ENCODE measurements around the gene HEXIM1.

HEXIM1 gene

GRCh38 chr17:45148183-45149036, at the start of gene HEXIM1:
TSS of gene HEXIM1 (plus strand) at chr17:45148475. CDS start at chr17:45149191, 716 bp downstream.
- peak; percentile 100 for DNase-seq

GRCh38 chr17:45098869-45099616, 49.2 kb upstream of the HEXIM1 start:
- peak; percentile 57 for DNase-seq

- DNase-seq = no peak
These were observed 46.8 kb upstream of the HEXIM1 start for GRCh38 chr17:45101546-45101882.

DNA sequence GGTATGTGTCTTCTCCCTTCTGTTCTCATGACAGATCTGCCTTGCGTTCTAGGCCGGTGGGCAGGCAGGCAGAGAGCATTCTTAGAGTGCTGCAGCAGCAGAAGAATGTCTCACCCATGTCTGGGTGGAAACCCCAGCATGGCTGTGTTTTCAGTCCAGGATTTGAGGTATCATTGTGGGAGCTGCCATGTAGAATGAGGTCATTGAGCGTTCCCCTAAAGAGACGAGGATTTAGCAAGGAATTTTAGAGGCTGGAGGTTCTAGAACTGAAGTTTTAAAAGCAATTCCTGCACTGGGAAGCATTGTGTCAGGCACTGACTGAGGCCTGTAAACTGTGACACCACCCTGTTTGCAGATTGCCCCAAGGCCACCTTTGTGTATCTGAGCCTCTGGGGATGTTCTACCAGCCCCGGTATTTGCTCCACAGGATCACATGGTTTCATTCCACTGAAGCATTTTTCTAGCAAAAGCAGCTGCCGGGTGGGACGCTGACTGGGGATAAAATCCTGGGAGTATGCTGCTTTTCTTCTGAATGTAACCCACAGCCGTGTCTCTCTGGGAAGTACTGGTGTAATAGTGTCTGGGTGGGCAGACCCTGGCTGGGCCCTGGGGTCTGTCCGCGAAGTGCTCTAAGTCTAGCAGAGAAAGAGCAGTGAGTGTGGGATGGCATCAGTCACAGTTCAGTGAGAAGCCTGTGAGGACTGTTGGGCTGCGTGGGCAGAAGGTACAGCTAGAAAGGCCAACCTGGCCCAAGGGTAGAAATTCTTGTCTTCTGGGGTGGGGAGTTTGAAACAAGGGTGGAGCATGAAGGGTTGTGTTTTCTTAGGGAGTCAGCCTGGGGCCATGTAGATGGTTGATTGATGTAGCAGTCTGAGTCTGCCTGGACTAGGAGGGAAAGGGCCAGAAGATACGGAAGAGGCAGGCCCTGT, 46.1 kb upstream of the HEXIM1 start:
- DNase-seq = no peak

DNA sequence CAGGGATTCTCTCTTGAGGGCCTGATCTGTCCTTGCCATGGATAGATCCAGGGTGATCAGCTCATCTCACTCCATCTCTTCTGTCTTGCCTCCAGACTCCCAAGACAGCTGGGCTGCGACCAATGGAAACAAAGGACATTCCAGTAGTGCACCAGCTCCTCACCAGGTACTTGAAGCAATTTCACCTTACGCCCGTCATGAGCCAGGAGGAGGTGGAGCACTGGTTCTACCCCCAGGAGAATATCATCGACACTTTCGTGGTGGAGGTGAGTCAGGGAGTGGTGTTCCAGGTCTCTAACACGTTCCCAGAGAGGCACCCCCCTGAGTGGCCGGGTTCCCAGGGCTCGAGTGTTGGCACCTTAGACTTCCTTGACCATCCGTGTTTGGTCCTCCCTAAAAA, 45.4 kb upstream of the HEXIM1 start:
- no peak for DNase-seq

DNA sequence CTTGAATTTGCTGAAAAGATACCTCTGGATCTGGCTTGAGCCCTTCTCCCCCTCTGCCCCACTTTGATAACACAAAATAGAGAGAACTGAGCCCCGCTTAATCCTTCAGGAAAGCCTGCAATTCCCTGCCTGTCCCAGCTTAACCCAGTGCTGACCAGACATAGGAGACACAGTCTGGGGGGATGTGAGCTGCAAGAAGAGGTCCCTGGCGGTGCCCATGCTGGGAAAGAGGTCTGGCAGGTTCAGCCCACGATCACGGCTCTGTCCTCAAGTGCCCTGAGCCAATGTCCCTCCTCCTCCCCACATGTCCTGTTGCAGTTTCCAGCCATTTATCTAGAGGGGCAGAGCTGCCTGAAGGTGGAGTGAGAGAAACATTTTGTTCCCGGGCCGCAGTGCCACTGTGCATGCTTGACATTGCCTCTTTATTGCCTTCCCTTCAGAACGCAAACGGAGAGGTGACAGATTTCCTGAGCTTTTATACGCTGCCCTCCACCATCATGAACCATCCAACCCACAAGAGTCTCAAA, 44.9 kb upstream of the HEXIM1 start:
- no peak for DNase-seq

GRCh38 chr17:45104029-45104428, 44.2 kb upstream of the HEXIM1 start:
- no peak for DNase-seq

GRCh38 chr17:45104497-45104896, 43.8 kb upstream of the HEXIM1 start:
- DNase-seq = no peak

DNA sequence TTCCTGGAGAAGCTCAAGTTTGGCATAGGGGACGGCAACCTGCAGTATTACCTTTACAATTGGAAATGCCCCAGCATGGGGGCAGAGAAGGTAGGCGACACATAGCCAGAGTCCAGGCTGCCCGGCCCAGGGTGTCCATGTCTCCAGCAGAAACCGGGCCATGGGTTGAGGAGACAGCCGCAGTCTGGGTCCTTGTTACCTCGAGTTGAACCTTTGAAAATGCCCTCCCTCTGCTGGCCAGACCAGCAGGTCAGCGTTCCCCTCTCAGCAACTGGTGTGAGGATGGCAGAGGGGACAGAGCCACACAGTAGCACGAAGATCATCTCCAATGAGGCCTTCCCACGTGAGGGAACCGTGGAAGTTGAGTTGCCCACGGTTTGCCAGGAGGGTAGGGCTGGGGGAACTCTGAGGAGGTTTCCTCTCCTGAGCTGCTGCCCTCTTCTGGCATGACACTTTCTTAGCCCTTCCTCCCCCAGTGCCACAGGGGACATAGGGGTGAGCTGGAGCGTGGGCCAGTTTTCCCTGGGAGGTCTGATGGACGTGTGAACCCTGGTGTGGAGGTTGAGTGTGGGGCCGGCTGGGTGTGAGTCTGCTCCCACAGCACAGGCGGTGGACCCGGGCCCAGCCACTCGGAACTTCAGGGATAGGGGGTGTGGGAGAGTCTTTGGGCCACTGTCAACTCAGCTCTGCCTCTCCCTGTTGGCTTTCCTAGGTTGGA, 43.2 kb upstream of the HEXIM1 start:
- DNase-seq = no peak

- no peak for DNase-seq
These were observed 42.2 kb upstream of the HEXIM1 start for GRCh38 chr17:45106096-45106495.

DNA sequence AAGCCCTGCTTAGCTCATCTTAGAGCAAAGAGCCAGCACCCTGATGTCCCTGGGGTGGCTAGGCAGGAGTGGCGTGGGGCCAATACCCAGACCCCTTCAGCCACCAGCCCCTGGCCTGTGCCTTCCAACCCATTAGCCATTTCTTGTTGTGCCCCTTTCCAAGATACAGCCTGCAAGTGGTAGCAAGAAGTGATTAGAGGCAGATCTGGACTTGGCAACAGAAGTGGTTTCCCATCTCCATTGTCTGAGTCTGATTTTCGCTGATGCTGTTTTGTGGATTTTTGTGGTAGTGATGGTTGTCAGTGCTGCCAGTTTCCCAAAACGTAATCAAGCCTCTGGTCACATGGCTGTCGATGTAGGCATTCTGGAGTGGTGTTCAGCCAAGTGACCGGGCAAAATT, 41.7 kb upstream of the HEXIM1 start:
- DNase-seq = no peak

DNA sequence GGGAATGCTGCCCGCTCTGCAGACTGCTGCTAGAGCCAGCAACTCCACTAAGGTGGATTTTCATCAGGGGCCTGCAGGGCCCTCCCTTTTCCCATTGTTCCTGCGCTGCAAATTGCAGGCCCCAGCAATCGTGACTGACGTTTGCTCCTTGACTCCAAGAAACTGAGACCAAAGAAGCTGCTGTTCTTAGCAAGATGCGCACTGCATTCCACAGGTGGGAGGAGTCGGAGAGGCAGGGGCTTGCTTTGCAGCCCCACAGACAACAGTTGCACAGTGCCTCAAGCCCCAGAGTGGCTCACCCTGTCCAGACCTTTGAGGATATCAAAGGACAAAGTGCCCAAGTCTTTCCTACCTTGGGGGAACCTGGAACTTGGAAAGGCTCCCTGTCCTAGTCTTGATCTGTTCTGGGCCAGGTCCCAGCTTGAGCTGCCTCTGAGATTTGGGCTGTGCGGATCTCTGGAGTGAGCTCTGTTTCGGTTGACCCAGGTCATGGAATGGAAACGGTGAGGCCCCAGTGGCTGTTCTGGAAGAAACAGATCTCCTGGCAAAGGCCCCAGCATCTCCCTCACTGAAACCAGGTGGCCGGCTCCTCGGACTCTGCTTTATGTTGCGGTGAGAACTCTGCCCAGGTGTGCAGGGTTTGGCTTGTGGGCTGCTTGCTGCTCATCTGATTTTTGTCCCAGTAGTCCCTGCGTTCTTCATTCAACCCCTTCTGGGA, 40.8 kb upstream of the HEXIM1 start:
- no peak for DNase-seq

DNA sequence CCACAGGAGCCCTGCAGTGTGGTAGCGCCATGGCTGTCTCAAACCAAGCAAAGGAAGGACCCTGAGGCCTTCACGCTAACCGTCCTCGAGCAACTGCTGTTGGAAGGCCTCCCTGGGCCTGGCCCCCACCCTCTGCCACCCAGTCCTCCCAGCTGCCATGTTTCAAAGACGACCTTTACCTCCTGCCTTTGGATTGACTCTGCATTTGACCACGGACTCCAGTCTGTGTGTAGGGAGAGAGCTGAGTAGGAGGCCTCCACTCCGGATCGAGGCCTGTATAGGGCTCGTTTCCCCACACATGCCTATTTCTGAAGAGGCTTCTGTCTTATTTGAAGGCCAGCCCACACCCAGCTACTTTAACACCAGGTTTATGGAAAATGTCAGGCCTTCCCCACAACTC, 40.2 kb upstream of the HEXIM1 start:
- DNase-seq = no peak

DNA sequence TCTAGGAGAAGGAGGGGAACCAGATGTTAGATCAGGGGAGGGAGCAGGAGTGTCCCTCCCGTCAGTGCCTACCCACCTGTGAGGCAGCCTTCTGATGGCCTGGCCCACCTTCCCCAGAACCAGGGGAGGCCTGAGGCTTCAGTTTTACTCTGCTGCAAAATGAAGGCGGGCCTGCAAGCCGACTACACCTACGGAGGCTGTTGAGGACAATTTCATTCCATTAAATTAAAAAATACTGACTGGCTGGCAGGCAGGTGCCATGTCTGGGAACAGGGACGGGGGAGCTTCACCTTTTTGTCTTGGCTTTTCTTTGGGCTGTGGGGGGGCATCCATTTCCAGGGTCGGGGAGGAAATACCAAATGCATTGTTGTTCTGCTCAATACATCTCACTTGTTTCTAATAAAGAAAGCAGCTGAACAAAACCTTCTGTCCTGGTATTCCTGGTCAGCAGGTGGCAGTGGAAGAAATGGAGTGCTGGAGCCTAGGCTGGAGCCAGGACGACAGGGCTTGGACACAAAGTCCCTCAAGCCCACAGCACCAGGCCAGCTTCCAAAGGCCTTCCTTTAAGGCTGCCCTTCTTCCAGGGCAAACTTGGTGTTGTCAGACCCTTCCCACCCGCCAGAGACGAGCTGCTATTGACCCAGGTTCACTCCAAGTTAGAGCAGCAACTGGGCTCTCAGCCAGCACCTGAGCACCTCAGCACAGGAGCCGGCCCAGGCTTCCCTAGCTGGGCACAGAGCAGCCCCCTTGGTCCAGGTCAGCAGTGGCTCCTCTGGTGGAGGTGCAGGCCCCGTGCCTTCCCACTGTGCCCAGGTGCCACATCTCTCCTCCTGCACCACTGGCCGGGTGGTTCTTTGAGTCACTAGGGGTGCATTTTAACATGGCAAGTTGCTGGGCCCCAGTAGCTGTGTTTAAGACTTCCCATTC, 39.4 kb upstream of the HEXIM1 start:
- no peak for DNase-seq

DNA sequence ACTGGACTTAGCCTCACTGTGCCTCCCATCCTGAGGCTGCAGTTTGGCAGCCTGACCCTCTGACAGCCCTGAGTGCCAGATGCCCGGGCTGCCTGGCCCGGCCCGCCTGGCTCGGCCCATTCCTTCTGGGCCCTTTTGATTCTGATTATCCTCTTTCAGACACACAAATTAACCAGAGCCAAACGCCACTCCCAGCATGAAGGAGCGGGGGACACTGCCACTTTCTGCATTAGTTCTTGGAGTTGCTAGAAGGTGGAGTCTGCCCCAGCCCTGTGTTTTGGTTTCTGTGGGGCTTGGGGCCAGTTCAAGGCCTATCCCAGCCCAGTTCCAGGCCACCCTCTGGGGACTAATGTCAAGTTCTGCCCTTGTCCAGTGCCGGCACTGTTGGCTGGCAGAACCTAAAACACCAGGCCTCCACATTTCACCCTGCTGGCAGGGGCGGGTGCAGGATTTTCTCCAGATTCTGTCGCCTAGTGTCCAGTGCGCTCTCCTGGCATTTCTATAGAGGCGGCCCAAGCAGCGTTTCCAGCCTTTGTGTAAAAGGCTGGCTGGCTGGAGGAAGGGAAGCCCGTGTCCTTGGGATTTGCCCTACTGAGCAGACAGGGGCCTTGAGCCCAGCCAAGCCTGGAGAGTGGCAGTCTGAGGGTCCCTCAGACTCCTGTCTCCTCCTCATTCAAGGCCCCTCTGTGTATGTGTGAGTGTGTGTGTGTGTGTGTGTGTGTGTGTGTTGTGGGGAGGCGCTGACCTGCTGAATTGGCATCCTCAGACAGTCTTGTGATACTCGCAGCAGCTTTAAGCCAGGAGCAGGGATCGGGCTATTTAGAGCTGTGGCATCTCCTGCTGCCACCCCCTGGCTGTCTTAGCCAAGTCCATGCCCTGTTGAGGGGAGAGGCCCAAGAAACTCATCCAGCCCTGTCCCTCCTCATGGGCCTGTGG, 37.3 kb upstream of the HEXIM1 start:
- no peak for DNase-seq

DNA sequence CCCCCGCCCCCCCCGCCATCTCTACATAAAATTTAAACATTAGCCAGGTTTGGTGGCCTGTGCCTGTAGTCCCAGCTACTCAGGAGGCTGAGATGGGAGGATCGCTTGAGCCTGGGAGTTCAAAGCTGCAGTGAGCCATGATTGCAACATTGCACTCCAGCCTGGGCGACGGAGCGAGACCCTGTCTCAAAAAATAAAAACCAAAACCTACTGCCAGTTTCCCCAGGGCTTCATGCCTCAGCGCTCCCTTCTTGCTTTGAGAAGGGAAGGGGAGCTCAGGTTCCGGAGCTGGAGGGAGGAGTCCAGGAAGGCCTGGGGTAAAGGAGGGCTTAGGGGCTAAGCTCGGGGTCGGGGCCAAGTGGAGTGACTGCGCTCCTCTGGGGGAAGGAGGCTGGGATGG, 36.4 kb upstream of the HEXIM1 start:
- no peak for DNase-seq

- DNase-seq = no peak
These were observed 35.5 kb upstream of the HEXIM1 start for GRCh38 chr17:45112559-45113423.

DNA sequence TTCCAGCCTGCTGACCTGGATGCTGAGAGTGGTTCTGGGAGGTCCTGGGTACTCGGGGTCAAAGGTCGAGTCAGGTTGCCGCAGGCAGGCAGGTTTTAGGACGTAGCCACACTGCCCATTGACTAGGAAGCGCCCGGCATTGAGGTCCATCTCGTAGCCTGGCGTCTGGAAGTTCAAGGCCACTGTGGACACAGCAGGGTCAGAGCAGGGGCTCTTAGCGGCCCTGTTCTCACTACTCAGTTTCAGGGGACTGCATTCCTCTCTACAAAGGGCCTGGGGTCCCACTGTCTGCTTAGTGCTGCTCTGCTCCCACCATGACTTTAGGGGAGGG, 34.9 kb upstream of the HEXIM1 start:
- no peak for DNase-seq
